ENCODE results near the gene BACE1-AS. TPM values are rescaled to one million over a fixed set of nuclear protein-coding genes. Genes with fewer than 3 reads are reported as not detected.

Gene BACE1-AS
- total RNA-seq (3.6 and 3.9 TPM in 2 replicates), polyA plus RNA-seq (2.1 and 3.9 TPM in 2 replicates)

- Histone ChIP-seq H3K9me3 (ENCODE audit: low read depth) (no peaks in the 10 kb centered on the region), H3K4me3 (no peak within 1 kb of the TSS), H3K4me2 (no peak within 1 kb of the TSS), H3K27ac (no peak within 1 kb of the TSS), H3K4me1 (ENCODE audit: insufficient read depth) (no peaks in the 10 kb centered on the region), H3K79me2 (no peaks in the 10 kb centered on the region), H3K36me3 (replicated peaks; ENCODE audit: insufficient read depth, low read depth) (no peaks in the 10 kb centered on the region), H3K9me2 (replicated peaks; ENCODE audit: insufficient read depth) (no peaks in the 10 kb centered on the region), H2AFZ (no peak within 1 kb of the TSS), H4K20me1 (ENCODE audit: insufficient read depth, poor library complexity, severe bottlenecking) (no peaks in the 10 kb centered on the region), H3K27me3 (no peaks in the 10 kb centered on the region)
- TF ChIP-seq, protein P1, sequence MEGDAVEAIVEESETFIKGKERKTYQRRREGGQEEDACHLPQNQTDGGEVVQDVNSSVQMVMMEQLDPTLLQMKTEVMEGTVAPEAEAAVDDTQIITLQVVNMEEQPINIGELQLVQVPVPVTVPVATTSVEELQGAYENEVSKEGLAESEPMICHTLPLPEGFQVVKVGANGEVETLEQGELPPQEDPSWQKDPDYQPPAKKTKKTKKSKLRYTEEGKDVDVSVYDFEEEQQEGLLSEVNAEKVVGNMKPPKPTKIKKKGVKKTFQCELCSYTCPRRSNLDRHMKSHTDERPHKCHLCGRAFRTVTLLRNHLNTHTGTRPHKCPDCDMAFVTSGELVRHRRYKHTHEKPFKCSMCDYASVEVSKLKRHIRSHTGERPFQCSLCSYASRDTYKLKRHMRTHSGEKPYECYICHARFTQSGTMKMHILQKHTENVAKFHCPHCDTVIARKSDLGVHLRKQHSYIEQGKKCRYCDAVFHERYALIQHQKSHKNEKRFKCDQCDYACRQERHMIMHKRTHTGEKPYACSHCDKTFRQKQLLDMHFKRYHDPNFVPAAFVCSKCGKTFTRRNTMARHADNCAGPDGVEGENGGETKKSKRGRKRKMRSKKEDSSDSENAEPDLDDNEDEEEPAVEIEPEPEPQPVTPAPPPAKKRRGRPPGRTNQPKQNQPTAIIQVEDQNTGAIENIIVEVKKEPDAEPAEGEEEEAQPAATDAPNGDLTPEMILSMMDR (IDR thresholded peaks at IDR 0.05; ENCODE audit: poor library complexity): no peak
- TF ChIP-seq EZH2phosphoT487 (IDR thresholded peaks at IDR 0.05; ENCODE audit: low read depth, severe bottlenecking, unreplicated experiment) (no peak), EZH2 (IDR thresholded peaks at IDR 0.05; ENCODE audit: borderline replicate concordance) (no peak)
- DNase-seq (ENCODE audit: low spot score): no peak
- WGBS (ENCODE audit: low lambda C conversion rate, missing lambda C conversion rate): 95% methylated on average over 8 of the region's 8 CpGs
These were observed at the start of gene BACE1-AS for GRCh38 chr11:117290809-117291396. Gene BACE1-AS (plus strand): TSS chr11:117291346.

GRCh38 chr11:117248341-117248740, 42.8 kb upstream of the BACE1-AS start:
- TF ChIP-seq, protein P1 (IDR thresholded peaks at IDR 0.05; ENCODE audit: poor library complexity): no peak
- TF ChIP-seq EZH2phosphoT487 (IDR thresholded peaks at IDR 0.05; ENCODE audit: low read depth, severe bottlenecking, unreplicated experiment) (no peak), EZH2 (IDR thresholded peaks at IDR 0.05; ENCODE audit: borderline replicate concordance) (no peak)
- H3K4me2 ChIP-seq: no peak overlapping the region
- H3K27ac ChIP-seq: no peak overlapping the region
- no peak overlapping the region for H2AFZ ChIP-seq
- H3K27me3 ChIP-seq: no peaks in the 10 kb centered on the region
- 97% methylated on average over 4 of the region's 4 CpGs for WGBS (ENCODE audit: low lambda C conversion rate, missing lambda C conversion rate)
- no peaks in the 10 kb centered on the region for H3K4me1 ChIP-seq (ENCODE audit: insufficient read depth)
- H3K9me3 ChIP-seq (ENCODE audit: low read depth): no peaks in the 10 kb centered on the region
- H3K4me3 ChIP-seq: no peak overlapping the region
- H4K20me1 ChIP-seq (ENCODE audit: insufficient read depth, poor library complexity, severe bottlenecking): no peaks in the 10 kb centered on the region
- no peaks in the 10 kb centered on the region for H3K9me2 ChIP-seq (replicated peaks; ENCODE audit: insufficient read depth)
- H3K36me3 ChIP-seq (replicated peaks; ENCODE audit: insufficient read depth, low read depth): no peaks in the 10 kb centered on the region
- no peak for DNase-seq (ENCODE audit: low spot score)
- H3K79me2 ChIP-seq: no peaks in the 10 kb centered on the region

GRCh38 chr11:117249571-117249970, 41.6 kb upstream of the BACE1-AS start:
- DNase-seq (ENCODE audit: low spot score): no peak
- WGBS (ENCODE audit: low lambda C conversion rate, missing lambda C conversion rate): 87% methylated on average over 4 of the region's 4 CpGs
- Histone ChIP-seq H3K4me2 (no peak overlapping the region), H3K36me3 (replicated peaks; ENCODE audit: insufficient read depth, low read depth) (no peaks in the 10 kb centered on the region), H3K9me2 (replicated peaks; ENCODE audit: insufficient read depth) (no peaks in the 10 kb centered on the region), H3K79me2 (no peaks in the 10 kb centered on the region), H3K4me3 (no peak overlapping the region), H2AFZ (no peak overlapping the region), H4K20me1 (ENCODE audit: insufficient read depth, poor library complexity, severe bottlenecking) (no peaks in the 10 kb centered on the region), H3K9me3 (ENCODE audit: low read depth) (no peaks in the 10 kb centered on the region), H3K27me3 (no peaks in the 10 kb centered on the region), H3K4me1 (ENCODE audit: insufficient read depth) (no peaks in the 10 kb centered on the region), H3K27ac (no peak overlapping the region)
- no peak for TF ChIP-seq EZH2phosphoT487 (IDR thresholded peaks at IDR 0.05; ENCODE audit: low read depth, severe bottlenecking, unreplicated experiment)
- TF ChIP-seq EZH2 (IDR thresholded peaks at IDR 0.05; ENCODE audit: borderline replicate concordance): no peak
- TF ChIP-seq, protein P1 (IDR thresholded peaks at IDR 0.05; ENCODE audit: poor library complexity): no peak
